GM12874 (cell line): ENCODE data around the gene PHF2.

ENCODE experiments used
- TF ChIP-seq, protein P1 (sequence below): IDR thresholded peaks from 2 replicates; pipeline ENCODE4 v1.5.1; 2011; ENCODE audit warnings: low read depth, mild to moderate bottlenecking, control low read depth, low read length, moderate library complexity; ENCODE audit not compliant: insufficient read depth

PHF2 gene

DNA sequence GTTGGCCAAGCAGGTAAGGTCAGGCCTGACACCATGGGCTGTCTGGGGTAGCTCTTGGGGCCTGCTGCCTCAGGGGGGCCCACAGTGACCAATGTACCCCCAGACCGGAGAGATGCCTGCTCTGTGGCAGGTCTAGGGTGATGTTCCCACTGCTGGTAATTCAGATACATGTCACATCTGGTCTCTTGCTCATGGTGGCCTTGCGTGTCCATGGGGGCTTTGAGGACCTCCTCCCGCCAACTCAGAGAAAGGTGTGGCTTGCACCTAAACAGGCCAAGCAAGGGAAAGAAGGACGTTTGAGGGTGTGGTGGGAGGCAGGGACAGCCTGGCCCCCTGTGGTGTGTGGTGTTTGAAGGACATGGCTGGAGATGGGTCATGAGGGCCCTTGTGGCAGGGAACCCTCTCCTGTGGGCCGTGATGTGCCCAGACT is 75.2 kb downstream of the PHF2 start:
- TF ChIP-seq, protein P1, sequence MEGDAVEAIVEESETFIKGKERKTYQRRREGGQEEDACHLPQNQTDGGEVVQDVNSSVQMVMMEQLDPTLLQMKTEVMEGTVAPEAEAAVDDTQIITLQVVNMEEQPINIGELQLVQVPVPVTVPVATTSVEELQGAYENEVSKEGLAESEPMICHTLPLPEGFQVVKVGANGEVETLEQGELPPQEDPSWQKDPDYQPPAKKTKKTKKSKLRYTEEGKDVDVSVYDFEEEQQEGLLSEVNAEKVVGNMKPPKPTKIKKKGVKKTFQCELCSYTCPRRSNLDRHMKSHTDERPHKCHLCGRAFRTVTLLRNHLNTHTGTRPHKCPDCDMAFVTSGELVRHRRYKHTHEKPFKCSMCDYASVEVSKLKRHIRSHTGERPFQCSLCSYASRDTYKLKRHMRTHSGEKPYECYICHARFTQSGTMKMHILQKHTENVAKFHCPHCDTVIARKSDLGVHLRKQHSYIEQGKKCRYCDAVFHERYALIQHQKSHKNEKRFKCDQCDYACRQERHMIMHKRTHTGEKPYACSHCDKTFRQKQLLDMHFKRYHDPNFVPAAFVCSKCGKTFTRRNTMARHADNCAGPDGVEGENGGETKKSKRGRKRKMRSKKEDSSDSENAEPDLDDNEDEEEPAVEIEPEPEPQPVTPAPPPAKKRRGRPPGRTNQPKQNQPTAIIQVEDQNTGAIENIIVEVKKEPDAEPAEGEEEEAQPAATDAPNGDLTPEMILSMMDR: no peak

DNA sequence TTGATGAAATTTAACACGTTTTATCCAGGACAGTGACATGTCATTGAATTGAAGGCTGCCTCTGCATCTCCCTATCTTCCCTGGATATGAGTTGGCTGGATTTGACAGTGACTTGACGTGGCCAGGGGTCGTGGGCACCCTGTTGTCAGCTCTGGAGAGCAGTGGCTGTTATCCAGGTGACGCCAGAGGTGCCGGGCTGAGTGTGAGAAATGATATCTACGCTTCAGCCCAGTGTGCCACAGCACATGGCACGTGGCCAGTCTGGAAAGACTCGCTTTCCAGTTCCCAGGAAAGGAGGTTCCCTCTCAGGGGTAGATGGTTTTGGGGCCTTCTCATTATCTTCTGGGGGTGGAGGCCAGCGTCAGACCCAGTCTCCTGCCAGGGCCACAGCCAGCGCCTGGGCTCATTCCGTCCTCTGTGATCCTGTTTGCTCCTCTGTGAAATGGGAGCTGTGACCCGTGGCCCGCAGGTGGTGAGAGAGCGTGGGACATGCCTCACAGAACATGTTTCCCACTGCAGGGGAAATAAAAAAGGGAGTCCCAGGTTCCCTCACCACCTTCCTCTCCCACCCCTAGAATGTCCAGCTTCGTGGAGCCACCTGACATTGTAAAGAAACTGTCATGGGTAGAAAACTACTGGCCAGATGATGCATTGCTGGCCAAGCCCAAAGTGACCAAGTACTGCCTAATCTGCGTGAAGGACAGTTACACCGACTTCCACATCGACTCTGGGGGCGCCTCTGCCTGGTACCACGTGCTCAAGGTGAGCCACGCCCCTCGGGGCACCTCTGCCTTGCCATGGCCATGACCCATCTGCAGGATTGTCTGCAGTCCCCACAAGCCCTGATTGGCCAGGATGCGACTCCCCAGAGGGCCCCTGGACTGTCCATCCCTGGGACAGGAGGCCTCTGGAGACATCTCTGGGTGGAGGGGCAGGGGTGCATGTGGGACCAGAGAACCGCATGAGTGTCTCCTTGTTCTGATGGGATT is 76.5 kb downstream of the PHF2 start:
- TF ChIP-seq, protein P1: no peak

DNA sequence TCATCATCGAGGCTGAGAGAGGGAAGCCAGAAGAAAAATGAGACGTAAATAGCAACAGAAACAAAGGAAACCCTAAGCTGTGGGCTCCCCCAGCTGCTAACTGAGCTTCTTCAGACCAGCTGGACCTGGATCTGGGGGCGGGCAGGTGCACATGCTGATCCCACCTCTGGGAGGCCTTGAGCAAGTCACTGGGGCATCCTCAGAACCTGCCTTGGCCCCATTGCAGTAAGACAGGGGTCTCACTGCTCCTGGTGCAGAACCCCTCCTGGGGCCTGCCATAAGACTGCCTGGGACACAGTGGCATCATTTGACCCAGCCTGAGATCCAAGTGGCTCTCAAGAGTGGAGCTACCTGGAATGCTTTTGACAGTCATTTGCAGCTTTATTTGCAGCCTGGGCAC is 77.4 kb downstream of the PHF2 start:
- TF ChIP-seq, protein P1: no peak

DNA sequence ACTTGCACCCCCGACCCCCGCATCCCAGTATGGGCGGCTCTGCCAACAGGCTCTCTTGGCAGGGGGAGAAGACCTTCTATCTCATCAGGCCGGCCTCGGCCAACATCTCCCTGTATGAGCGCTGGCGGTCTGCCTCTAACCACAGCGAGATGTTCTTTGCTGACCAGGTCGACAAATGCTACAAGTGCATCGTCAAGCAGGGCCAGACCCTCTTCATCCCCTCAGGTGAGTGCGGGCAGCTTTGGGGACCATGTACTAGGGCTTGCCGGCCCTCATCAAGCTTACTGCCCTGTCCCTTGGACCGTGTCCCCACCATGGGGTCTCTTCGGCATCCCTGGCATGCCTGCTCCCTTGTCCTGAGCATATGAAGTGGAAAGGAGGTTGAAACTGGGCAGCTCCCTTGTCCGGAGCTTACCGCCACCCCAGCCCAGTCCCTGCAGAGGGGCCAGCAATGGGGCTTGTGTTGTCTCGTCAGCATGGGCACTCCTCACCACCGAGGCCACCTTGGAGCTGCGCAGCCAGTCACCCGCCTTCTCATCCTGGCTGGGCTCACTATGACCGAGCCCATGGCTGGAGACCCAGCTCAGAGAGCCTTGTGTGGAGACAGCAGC is 78.1 kb downstream of the PHF2 start:
- TF ChIP-seq, protein P1: no peak

DNA sequence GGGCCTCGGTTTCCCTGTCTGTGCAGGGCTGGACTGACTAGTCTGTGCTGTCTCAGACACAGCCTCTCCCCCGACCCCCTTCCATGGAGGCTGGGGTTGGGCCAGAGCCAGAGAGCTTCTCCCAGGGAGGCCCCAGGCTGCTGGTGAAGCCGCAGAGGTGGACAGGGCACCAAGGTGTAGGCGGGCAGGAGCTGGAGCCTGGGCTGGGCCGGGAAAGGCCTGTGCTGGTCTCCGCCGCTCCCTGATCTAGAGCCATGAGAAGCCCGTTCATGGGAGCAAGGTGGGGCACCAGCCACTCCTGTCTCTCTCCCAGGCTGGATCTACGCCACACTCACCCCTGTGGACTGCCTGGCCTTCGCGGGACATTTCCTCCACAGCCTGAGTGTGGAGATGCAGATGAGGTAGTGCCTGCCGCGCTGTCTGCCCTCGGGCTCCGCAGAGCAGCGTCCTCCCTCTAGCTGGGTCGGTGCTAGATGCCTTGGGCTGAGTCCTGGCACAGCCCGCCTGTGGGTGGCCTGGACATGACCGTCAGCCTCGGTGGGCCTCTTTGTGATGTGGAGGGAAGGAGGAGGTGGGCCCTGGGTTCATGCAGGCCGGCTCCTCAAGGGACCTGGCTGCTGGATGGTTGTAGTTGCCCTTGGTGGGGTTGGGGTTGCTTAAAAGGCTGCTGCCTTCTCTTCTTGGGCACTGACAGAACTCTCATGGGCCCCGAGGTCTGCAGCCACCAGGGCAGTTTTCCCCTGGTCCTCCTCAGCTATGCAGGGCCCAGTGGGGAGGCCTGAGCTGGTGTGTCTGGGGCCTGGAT is 79.4 kb downstream of the PHF2 start:
- TF ChIP-seq, protein P1: no peak

DNA sequence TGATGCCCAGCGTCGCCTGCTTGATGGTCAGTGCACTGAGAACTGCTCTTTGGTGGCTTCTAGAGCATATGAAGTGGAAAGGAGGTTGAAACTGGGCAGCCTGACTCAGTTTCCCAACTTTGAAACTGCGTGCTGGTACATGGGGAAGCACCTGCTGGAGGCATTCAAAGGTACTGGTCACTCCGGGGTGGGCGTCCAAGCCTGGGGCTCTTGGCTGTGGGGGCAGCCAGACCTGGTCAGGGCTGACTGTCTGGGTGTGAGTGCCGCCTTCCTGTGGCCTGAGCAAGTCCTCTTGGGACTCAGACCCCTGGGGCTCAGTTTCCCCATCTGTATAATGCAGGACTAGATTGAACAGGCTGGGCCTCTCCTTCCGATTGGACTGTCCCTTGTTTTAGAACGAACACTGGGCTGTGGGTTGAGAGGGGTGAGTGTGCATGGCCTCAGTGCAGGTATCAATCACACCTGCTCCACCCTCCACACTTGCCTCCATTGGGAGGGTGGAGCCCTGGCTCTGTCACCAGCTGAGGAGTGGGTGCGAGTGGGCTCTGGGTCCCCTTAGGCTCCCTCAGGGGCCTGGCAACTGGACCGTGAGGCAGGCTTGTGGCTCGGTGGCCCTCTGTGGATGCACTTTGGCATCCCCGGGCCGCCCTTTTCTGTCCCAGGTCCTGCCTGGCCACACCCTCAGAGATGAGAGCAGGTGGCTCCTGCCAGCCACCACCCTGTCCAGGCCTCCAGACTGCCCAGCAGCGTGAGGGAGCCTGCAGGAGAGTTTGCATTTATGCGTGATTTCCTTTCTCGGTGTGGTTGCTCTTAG is 80.2 kb downstream of the PHF2 start:
- TF ChIP-seq, protein P1: no peak
